ENCODE data around the gene C10orf71.

DNA sequence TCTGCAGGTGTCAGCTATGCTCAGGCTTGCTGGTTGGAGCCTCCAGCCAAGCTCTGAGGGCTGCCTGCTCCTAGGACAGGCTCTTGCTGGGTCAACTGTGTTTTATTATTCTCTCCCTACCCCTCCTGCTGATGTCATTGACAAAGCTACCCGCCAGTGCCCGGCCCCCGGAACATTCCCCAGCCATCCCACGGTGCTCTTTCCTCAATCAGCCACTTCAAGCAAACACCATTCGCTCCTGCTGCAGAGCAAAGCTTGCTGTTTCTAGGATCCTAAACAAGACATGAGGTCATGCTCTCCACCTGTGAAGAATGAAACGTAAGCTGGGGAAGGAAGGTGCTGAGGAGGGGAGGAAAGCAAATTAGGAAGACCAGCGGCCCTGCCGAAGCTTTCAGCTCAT lies 2.1 kb upstream of the C10orf71 start:
- TF ChIP-seq, protein P1, sequence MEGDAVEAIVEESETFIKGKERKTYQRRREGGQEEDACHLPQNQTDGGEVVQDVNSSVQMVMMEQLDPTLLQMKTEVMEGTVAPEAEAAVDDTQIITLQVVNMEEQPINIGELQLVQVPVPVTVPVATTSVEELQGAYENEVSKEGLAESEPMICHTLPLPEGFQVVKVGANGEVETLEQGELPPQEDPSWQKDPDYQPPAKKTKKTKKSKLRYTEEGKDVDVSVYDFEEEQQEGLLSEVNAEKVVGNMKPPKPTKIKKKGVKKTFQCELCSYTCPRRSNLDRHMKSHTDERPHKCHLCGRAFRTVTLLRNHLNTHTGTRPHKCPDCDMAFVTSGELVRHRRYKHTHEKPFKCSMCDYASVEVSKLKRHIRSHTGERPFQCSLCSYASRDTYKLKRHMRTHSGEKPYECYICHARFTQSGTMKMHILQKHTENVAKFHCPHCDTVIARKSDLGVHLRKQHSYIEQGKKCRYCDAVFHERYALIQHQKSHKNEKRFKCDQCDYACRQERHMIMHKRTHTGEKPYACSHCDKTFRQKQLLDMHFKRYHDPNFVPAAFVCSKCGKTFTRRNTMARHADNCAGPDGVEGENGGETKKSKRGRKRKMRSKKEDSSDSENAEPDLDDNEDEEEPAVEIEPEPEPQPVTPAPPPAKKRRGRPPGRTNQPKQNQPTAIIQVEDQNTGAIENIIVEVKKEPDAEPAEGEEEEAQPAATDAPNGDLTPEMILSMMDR (IDR thresholded peaks at IDR 0.05), result no peak
- no peak for TF ChIP-seq POLR2A (IDR thresholded peaks at IDR 0.05)
- no peak for TF ChIP-seq POLR2AphosphoS5 (IDR thresholded peaks at IDR 0.05)
